NCI-H1930 (cell line): ENCODE data around the gene DDX39A.

Experiments
- DNase-seq, 2 experiments: peaks; one replicate each; lab custom pipeline; 2025; lab: John Stamatoyannopoulos, UW

The DDX39A gene

DNA sequence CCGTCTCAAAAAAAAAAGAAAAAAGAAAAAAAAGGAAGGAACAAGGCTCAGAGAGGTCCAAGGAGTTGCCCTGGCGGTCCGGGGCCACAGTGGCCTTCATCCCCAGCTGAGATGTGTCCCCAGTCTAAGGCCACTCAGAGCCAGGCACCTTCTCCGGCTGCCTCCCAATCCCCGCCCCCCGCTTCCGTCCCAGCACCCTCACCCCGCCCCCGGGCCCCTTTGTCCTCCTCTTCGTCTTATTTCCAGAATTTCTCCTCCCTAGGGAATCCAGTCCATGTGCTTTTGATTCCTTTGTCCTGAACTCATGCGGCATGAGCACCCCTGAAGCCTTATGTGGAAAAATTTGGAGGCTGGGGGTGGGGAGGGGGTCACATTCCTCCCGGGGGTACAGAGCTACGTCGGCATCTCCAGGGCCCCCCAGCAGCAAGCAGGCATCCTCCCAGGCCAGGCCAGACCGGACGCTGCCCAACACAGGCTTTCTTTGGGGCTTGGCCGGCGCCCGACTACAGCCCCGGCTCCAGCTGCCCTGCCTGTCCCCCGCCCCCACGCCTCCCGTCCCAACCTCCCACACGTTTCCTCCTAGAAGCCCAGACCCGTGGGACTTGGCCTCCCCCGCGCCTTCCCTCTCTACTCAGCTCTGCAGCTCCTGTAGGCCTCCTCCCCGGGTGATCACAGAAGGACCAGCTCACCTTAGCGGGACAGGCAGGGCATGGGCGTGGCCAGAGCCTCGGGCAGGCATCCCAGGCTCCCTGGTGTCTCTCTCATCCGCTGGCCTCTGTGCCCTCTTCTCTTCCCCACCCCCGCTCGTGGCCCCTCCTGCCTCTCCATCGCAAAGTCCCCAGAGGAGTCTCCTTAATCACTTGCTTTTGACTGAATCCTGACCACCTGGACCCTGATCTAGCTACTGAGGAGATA is 55.7 kb downstream of the DDX39A start:
- no peak for DNase-seq

DNA sequence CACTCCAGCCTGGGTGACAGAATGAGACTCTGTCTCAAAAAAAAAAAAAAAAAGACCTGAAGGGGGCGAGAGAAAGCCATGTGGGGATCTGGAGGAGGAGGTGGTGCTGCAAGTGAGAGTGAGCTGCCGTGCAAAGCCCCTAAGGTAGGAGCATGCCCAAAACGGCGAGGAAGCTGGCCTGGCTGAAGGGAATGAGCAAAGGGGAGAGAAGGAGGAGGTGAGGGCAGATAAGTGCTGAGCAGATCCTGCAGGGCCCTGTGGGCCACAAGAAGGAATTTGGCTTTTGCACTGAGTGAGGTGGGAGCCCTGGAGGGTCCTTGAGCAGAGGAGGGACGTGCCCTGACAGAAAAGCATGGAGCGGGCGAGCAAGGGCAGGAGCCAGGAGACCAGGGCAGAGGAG is 57.3 kb downstream of the DDX39A start:
- no peak for DNase-seq
